PC-3 (cell line): Measurements from ENCODE around the gene TMEM273. TPM values are rescaled to one million over a fixed set of nuclear protein-coding genes. Genes with fewer than 3 reads are reported as not detected.

Source experiments
- ATAC-seq: fragments of 200-7000 bp; cut with Tn5 transposase; 2 replicates; pipeline ENCODE4 v1.9.1; 2020; ENCODE audit warnings: mild to moderate bottlenecking, moderate library complexity
- BruUV-seq: library from RNA; stranded (reverse); fragments of 400-500 nt; replicated peaks from 2 replicates; lab custom pipeline; 2021; lab: Mats Ljungman, UMichigan
- CTCF ChIA-PET: fragments of 300-600 bp; sonication (Branson Sonifier 250); formaldehyde crosslinking; loops from one replicate; lab custom pipeline; 2022; ENCODE audit warnings: antibody characterized with exemption; lab: Charles Lee
- POLR2A ChIA-PET: fragments of 300-600 bp; sonication (Branson Sonifier 250); formaldehyde crosslinking; loops from one replicate; lab custom pipeline; 2022; ENCODE audit warnings: antibody characterized with exemption; ENCODE audit not compliant: unreplicated experiment; lab: Charles Lee
- DNase-seq: peaks from one replicate; pipeline ENCODE4 v3.0.0-alpha.2; 2015
- H2AFZ ChIP-seq: fragments of 300-600 bp; sonication (generic); 2 replicates; pipeline ENCODE4 v1.6.0; 2016; ENCODE audit warnings: antibody characterized with exemption, low read length
- H3F3A ChIP-seq: fragments of 300-600 bp; sonication (generic); one replicate; pipeline ENCODE4 v1.6.0; 2017; ENCODE audit warnings: antibody characterized with exemption, low read length, control low read depth, mild to moderate bottlenecking; ENCODE audit not compliant: unreplicated experiment
- H3K27ac ChIP-seq: fragments of 300-600 bp; sonication (generic); 2 replicates; pipeline ENCODE4 v1.5.1; 2016; ENCODE audit warnings: mild to moderate bottlenecking, low read length
- H3K27me3 ChIP-seq: fragments of 300-600 bp; sonication (generic); 2 replicates; pipeline ENCODE4 v1.6.1; 2016; ENCODE audit warnings: low read length, mixed read lengths
- H3K36me3 ChIP-seq: fragments of 300-600 bp; sonication (generic); 2 replicates; pipeline ENCODE4 v1.6.1; 2016; ENCODE audit warnings: low read depth, mixed run types, low read length, mixed read lengths
- H3K4me1 ChIP-seq: fragments of 300-600 bp; sonication (generic); 2 replicates; pipeline ENCODE4 v1.5.1; 2016; ENCODE audit warnings: low read length; ENCODE audit not compliant: insufficient read depth
- H3K4me2 ChIP-seq: fragments of 300-600 bp; sonication (generic); 2 replicates; pipeline ENCODE4 v1.6.0; 2016; ENCODE audit warnings: low read length
- H3K4me3 ChIP-seq: fragments of 300-600 bp; sonication (generic); 2 replicates; pipeline ENCODE4 v1.5.1; 2016; ENCODE audit warnings: mild to moderate bottlenecking, low read length, mixed read lengths
- H3K79me2 ChIP-seq: fragments of 300-600 bp; sonication (generic); 2 replicates; pipeline ENCODE4 v1.6.1; 2017; ENCODE audit warnings: low read length, mixed read lengths
- H3K9ac ChIP-seq: fragments of 300-600 bp; sonication (generic); 2 replicates; pipeline ENCODE4 v1.6.0; 2016; ENCODE audit warnings: mild to moderate bottlenecking, low read length
- H3K9me2 ChIP-seq: fragments of 300-600 bp; sonication (generic); replicated peaks from 2 replicates; pipeline ENCODE4 v1.6.1; 2016; ENCODE audit warnings: mixed run types, low read length, mixed read lengths
- H3K9me3 ChIP-seq: fragments of 300-600 bp; sonication (generic); 2 replicates; pipeline ENCODE4 v1.6.1; 2016; ENCODE audit warnings: low read length, mixed read lengths
- H4K20me1 ChIP-seq: fragments of 300-600 bp; sonication (generic); 2 replicates; pipeline ENCODE4 v1.6.1; 2016; ENCODE audit warnings: low read length, mixed read lengths
- CTCF ChIP-seq: fragments of 300-600 bp; sonication (generic); conservative IDR thresholded peaks from 2 replicates; pipeline ENCODE4 v1.5.1; 2017; ENCODE audit warnings: antibody characterized with exemption, low read depth, mild to moderate bottlenecking, low read length
- EZH2 ChIP-seq: fragments of 300-600 bp; sonication (generic); IDR thresholded peaks from one replicate; pipeline ENCODE4 v1.6.1; 2017; ENCODE audit warnings: antibody characterized with exemption, mild to moderate bottlenecking, low read length; ENCODE audit not compliant: unreplicated experiment
- EZH2phosphoT487 ChIP-seq: fragments of 300-600 bp; sonication (generic); IDR thresholded peaks from 2 replicates; pipeline ENCODE4 v1.6.1; 2018; ENCODE audit warnings: mild to moderate bottlenecking, antibody characterized with exemption, low read length, borderline replicate concordance
- intact Hi-C: fragments of 100-400 bp; cut with micrococcal nuclease; formaldehyde crosslinking; loops from 2 replicates; pipeline ENCODE4 v1.9.0; 2023
- total RNA-seq: library from RNA; depleted of rRNA; stranded (reverse); fragments of >200 nt; gene quantifications from 2 replicates; pipeline ENCODE4 v1.2.3, GENCODE V29; 2014

The TMEM273 gene
- total RNA-seq, 1 experiment from 2014 or later: not detected

GRCh38 chr10:49177391-49178355, 10.5 kb downstream of the TMEM273 start:
- Histone ChIP-seq H4K20me1 (no peaks in the 10 kb centered on the region), H3K4me2 (peak overlapping the region; percentile 32), H3K9me3 (no peaks in the 10 kb centered on the region), H3K27ac (peak overlapping the region; percentile 79), H3K9ac (peak overlapping the region; percentile 37), H3K79me2 (no peaks in the 10 kb centered on the region), H2AFZ (peak overlapping the region; percentile 60), H3F3A (no peaks in the 10 kb centered on the region), H3K4me3 (no peak overlapping the region), H3K27me3 (peaks cover 25% of the 10 kb centered on the region), H3K4me1 (peaks cover 18% of the 10 kb centered on the region), H3K9me2 (no peaks in the 10 kb centered on the region), H3K36me3 (no peaks in the 10 kb centered on the region)
- POLR2A ChIA-PET: no interaction called here
- ATAC-seq: peak; percentile 88
- CTCF ChIA-PET: no interaction called here
- no TSS peak for BruUV-seq
- TF ChIP-seq EZH2phosphoT487: no peak
- TF ChIP-seq EZH2: no peak
- no peak for TF ChIP-seq CTCF
- intact Hi-C loops: no loop called here
- DNase-seq: peak; percentile 97

- no peaks in the 10 kb centered on the region for H3K9me3 ChIP-seq
- intact Hi-C loops: no loop called here
- no peaks in the 10 kb centered on the region for H4K20me1 ChIP-seq
- H3K9ac ChIP-seq: peak overlapping the region; percentile 37
- no peaks in the 10 kb centered on the region for H3K9me2 ChIP-seq
- H3K27me3 ChIP-seq: peaks cover 21% of the 10 kb centered on the region; the same call in 1 of the 2 replicates
- TF ChIP-seq CTCF (peak; percentile 24; the same call in 1 of the 2 replicates), EZH2phosphoT487 (no peak), EZH2 (no peak)
- BruUV-seq: no TSS peak
- peak overlapping the region; percentile 60 for H2AFZ ChIP-seq
- H3K4me2 ChIP-seq: peak overlapping the region; percentile 32
- no peak overlapping the region for H3K4me3 ChIP-seq
- peak overlapping the region; percentile 79 for H3K27ac ChIP-seq
- H3K36me3 ChIP-seq: no peaks in the 10 kb centered on the region
- no peaks in the 10 kb centered on the region for H3F3A ChIP-seq
- no peak for DNase-seq
- no peaks in the 10 kb centered on the region for H3K79me2 ChIP-seq
- H3K4me1 ChIP-seq: peaks cover 18% of the 10 kb centered on the region
- ChIA-PET CTCF (no interaction called here), POLR2A (no interaction called here)
- ATAC-seq: no peak
These were observed 11.6 kb downstream of the TMEM273 start for GRCh38 chr10:49176310-49177268.
